Activated CD8-positive, alpha-beta T cell treated with anti-CD3 and anti-CD28 coated beads, Interleukin-2, amount 10 ng/mL, durations not matched to agents 7 days and 5 days (primary cell): Measurements from ENCODE around the gene CCDC116. TPM values are rescaled to one million over a fixed set of nuclear protein-coding genes. Genes with fewer than 3 reads are reported as not detected.
"Not testable (repeated sequence)": the region's sequence is repeated elsewhere in the genome, so short reads cannot be mapped to it uniquely, and the experiment has no call there.

Experiments
- ATAC-seq: fragments of 150-1000 bp; cut with Tn5 transposase; one replicate; pipeline ENCODE4 v1.10.0; 2021; ENCODE audit warnings: moderate library complexity
- CTCF ChIA-PET: fragments of 350-600 bp; sonication (Branson Sonifier 250); formaldehyde crosslinking; loops from one replicate; lab custom pipeline; 2021; ENCODE audit warnings: antibody characterized with exemption; lab: Charles Lee
- POLR2A ChIA-PET: fragments of 350-600 bp; sonication (Branson Sonifier 250); formaldehyde crosslinking; loops from one replicate; lab custom pipeline; 2021; ENCODE audit warnings: antibody characterized with exemption; lab: Charles Lee
- DNase-seq: peaks from one replicate; pipeline ENCODE4 v3.0.0-alpha.2; 2020
- H3K27ac Mint-ChIP-seq: one replicate; pipeline ENCODE4 v1.8.0; 2021; ENCODE audit warnings: mild to moderate bottlenecking, mixed read lengths
- H3K27me3 Mint-ChIP-seq: one replicate; pipeline ENCODE4 v1.8.0; 2021; ENCODE audit warnings: low read depth, mixed read lengths
- H3K36me3 Mint-ChIP-seq: one replicate; pipeline ENCODE4 v1.8.0; 2021; ENCODE audit warnings: low read depth, mixed read lengths
- H3K4me1 Mint-ChIP-seq: one replicate; pipeline ENCODE4 v1.8.0; 2021; ENCODE audit warnings: low read depth, mixed read lengths
- H3K4me3 Mint-ChIP-seq: one replicate; pipeline ENCODE4 v1.8.0; 2021; ENCODE audit warnings: mild to moderate bottlenecking, mixed read lengths
- H3K9me3 Mint-ChIP-seq: one replicate; pipeline ENCODE4 v1.8.0; 2022; ENCODE audit warnings: mixed read lengths; ENCODE audit not compliant: insufficient read depth
- total RNA-seq, 2 experiments: library from RNA; stranded (reverse); gene quantifications; one replicate each; pipeline ENCODE4 v1.2.3, GENCODE V29; 2021

CCDC116 gene
- total RNA-seq, 2 experiments from 2014 or later = 0.66 to 1.6 TPM

DNA sequence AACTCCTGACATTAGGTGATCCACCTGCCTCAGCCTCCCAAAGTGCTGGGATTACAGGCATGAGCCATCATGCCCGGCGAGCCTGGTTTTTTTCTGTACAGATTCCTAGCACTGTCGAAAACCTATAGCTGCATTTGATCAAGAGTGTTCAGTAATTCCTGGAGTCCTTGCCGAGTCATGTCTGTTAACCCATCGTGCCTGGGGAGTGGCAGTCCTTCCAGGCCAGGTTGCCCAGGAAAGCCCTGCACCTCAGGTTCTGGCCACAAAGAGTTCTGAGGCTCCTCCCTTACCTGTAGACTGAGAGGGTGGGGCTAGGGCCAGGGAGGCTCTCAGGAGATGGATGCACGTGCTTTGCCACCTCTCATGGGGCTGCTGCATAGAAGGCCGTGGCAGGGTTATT is 19.7 kb upstream of the CCDC116 start:
- H3K36me3 Mint-ChIP-seq = peaks cover 37% of the 10 kb centered on the region
- no peaks in the 10 kb centered on the region for H3K27me3 Mint-ChIP-seq
- no peak overlapping the region for H3K4me3 Mint-ChIP-seq
- CTCF ChIA-PET = interaction anchor here (1.0 to 2.1 kb wide), 3 partner anchors 16 to 25 kb away, joined by 3 to 7 read pairs (median 3); no protein-coding TSS in a partner anchor
- H3K9me3 Mint-ChIP-seq = no peaks in the 10 kb centered on the region
- POLR2A ChIA-PET = interaction anchor here (2.5 kb wide), 1 partner anchor 16 kb away, joined by 10 read pairs; no protein-coding TSS in a partner anchor
- H3K4me1 Mint-ChIP-seq = peaks cover 7% of the 10 kb centered on the region
- H3K27ac Mint-ChIP-seq = no peak overlapping the region
- ATAC-seq = no peak
- DNase-seq = no peak

DNA sequence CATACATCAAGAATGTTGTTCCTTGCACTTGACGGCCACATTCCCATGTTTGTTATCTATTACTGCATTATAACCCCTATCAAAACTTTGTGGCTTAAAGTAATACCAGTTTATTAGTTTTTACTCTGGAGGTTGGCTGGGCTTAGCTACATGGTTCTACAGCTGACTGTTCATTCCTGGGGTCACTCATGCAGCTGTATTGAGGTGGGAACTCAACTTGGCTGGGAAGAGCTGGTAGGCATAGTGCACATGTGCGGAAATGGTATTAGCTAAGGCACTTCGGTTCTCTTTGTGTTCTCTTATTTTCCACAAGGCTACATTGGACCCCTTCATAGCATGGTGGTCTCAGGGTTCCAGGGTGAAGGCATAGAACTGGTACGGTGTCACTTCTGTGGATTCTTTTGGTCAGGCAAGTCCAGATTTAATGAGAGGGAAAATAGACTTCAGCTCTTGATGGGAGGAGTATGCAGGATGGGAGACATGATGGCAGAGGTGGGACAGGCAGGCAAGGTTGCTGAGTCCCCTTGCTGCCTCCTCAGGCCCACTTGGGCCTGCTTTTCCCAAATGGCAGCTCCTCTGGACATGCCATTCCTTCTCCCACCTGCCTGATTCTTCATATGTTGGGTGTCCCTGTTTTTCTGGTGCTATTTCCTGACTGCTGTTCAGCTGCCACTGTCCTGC is 18.9 kb upstream of the CCDC116 start:
- no peak overlapping the region for H3K27ac Mint-ChIP-seq
- H3K4me3 Mint-ChIP-seq = no peak overlapping the region
- H3K9me3 Mint-ChIP-seq = no peaks in the 10 kb centered on the region
- POLR2A ChIA-PET = no interaction called here
- H3K27me3 Mint-ChIP-seq = no peaks in the 10 kb centered on the region
- CTCF ChIA-PET = interaction anchor here (0.9 to 2.1 kb wide), 5 partner anchors 16 to 45 kb away, joined by 3 to 7 read pairs (median 3); no protein-coding TSS in a partner anchor
- no peak for DNase-seq
- H3K4me1 Mint-ChIP-seq = peaks cover 7% of the 10 kb centered on the region
- no peak for ATAC-seq
- peaks cover 37% of the 10 kb centered on the region for H3K36me3 Mint-ChIP-seq

DNA sequence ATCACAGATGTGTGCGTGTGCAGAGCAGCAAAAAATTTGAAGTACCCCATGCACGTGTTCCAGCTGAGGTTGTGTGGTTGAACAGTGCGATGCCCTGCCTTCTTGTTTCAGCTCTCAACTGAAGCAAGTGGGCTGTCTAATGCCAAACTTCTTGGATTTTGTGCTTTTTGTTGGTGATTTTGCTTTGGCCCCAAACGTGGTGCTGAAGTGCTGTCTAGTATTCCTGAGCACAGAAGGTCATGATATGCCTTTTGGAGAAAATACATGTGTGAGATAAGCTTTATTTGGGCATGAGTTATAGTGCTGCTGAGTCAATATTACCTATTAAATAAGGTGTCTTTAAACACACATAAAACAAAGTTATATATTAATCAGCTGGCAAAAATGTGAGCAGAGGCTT is 16.8 kb upstream of the CCDC116 start:
- DNase-seq = no peak
- CTCF ChIA-PET = interaction anchor here (0.7 to 4.5 kb wide), 3 partner anchors 12 to 30 kb away, joined by 3 to 23 read pairs (median 4); partner anchors contain the start of gene YDJC
- no peak for ATAC-seq
- Mint-ChIP-seq H3K4me1 (peaks cover 9% of the 10 kb centered on the region), H3K9me3 (no peaks in the 10 kb centered on the region), H3K4me3 (no peak overlapping the region), H3K27me3 (no peaks in the 10 kb centered on the region), H3K36me3 (peaks cover 38% of the 10 kb centered on the region), H3K27ac (no peak overlapping the region)
- POLR2A ChIA-PET = interaction anchor here (1.1 kb wide), 1 partner anchor 16 kb away, joined by 3 read pairs; no protein-coding TSS in a partner anchor

DNA sequence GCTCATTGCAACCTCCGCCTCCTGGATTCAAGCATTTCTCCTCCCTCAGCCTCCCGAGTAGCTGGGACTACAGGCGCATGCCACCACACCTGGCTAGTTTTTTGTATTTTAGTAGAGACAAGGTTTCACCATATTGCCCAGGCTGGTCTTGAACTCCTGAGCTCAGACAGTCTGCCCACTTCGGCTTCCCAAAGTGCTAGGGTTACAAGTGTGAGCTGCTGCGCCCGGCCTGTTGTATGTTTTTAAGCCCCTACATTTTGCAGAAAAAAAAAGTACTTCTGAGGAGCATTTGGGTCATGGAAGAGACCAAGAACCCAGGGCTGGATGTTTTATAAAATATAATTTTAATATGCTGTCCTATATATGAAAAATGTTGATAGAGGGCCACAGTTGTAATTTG is 15.2 kb upstream of the CCDC116 start:
- H3K36me3 Mint-ChIP-seq = peaks cover 31% of the 10 kb centered on the region
- H3K9me3 Mint-ChIP-seq, H3K27ac Mint-ChIP-seq, H3K4me1 Mint-ChIP-seq, DNase-seq, H3K4me3 Mint-ChIP-seq, ATAC-seq, POLR2A ChIA-PET, H3K27me3 Mint-ChIP-seq: not testable (repeated sequence)
- CTCF ChIA-PET = interaction anchor here (4.5 kb wide), 1 partner anchor 12 kb away, joined by 23 read pairs; the partner anchor contains the start of gene YDJC

DNA sequence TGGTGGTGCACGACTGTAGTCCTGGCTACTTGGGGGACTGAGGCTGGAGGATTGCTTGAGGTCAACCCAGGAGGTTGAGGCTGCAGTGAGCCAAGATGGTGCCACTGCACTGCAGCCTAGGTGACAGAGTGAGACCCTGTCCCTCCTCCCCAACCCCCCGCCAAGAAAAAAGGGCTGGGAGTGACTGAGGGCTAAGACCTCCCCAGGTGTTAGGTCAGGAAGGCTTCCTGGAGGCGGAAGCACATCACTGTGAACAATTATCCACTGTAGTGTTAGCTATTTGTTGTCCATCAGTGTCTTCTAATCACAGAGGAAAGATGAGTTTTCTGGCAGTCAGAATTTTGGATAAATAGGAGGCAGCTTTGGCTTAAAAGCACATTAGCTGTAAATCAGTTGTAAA is 11.5 kb upstream of the CCDC116 start:
- DNase-seq = no peak
- ATAC-seq = no peak
- Mint-ChIP-seq H3K36me3 (peaks cover 31% of the 10 kb centered on the region), H3K4me3 (no peak overlapping the region), H3K27ac (peak overlapping the region; percentile 39), H3K9me3 (no peaks in the 10 kb centered on the region), H3K4me1 (peaks cover 8% of the 10 kb centered on the region), H3K27me3 (no peaks in the 10 kb centered on the region)
- ChIA-PET POLR2A (no interaction called here), CTCF (no interaction called here)

DNA sequence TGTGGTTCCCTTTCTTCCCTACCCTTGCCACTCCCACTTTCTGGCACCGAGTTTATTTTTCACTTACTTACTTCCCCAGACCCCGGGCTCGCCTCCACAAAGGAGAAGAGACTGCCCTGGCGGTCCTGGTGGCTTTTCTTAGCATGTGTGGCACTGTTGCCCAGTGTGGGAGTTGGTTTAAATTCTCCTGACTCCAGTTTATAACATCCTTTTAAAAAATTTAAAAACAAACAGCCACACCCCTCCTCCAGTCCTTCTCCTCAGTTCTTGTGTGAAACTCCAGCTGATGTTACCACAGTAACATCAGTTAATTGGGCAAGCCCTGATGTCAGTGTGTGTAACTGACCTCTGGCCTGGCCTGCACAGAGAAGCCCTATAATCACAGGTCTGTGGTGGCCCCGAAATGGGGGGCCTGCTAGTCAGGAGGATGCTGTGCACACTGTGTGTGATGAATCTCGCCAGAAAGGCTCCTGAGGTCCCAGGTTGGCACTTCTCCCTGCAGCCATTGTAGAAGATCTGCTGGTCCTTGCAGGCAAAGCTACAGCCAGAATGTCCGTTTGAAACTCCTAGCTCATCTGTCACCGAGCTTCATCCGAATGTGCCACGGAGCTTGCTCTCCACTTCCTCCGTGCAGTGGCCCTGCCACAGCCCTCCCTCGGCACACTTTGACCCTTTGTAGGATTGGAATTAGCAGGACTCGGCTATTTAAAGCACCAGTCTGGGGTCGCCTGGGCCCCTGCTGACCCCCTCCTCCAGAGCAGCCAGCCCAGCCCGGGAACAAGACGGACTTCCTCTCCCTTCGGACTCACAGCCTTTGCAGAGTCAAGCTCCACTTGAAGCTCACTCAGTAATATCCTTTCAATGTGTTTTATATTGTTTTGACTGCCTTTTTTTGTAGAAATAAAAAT is 10.3 kb upstream of the CCDC116 start:
- Mint-ChIP-seq H3K9me3 (no peaks in the 10 kb centered on the region), H3K4me3 (no peak overlapping the region), H3K27me3 (no peaks in the 10 kb centered on the region), H3K4me1 (peaks cover 16% of the 10 kb centered on the region), H3K27ac (peak overlapping the region; percentile 24), H3K36me3 (peaks cover 37% of the 10 kb centered on the region)
- ATAC-seq (no peak), DNase-seq (no peak)
- ChIA-PET POLR2A (no interaction called here), CTCF (interaction anchor here (0.6 to 1.0 kb wide), 2 partner anchors 25 to 749 kb away, joined by 3 to 4 read pairs; no protein-coding TSS in a partner anchor)

DNA sequence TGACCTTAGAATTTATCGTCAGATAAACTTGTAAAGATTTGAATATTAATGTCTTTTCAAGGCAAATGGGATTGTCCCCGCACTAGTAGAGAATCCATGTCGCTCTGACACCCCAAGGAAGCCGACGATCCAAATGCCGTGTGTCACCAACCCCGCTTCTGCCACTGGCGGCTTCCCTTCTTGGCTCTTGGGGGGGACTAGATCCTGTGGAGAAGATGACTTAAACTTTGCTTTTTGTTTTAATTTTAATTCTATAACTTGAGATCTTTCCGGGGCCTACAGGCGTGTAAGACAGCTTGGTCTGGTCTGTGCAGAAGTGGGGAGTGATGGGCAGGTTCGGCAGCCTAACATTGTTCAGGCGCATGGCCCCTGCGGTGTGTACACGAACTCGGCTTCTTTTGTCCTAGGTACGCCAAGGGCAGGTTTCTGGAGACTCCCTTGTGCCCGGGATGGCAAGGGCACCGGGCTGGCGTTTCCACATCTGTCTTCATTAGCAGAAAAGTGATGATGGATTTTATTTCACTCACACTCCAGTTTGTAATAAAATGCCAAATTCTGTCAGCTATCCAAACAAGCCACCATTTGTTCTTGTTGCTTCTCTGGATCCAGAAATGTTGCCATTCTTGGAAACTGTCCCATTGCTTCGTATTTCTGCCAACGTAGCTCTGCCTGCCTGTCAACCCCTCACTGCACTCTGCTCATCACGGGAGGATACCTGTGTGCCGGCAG is 9.5 kb upstream of the CCDC116 start:
- POLR2A ChIA-PET = no interaction called here

DNA sequence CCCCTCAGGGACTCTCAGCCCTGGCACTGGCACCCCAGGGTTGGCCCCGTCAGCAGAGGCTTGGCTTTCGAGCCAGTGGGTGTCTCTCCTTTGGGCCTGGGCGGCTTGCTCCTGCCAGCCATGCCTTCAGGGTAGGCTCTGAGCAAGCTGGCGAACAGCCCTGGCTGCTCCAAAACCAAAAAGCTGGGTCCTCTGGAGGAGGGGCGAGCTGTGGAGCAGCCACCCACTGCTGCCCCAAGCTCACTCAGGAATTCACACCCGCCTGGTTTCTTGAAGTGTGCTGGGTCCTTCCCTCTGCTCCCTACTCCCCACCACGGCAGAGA is 9.0 kb upstream of the CCDC116 start:
- POLR2A ChIA-PET = no interaction called here

More for the DNA sequence above, 9.5 kb upstream of the CCDC116 start:
- peaks cover 42% of the 10 kb centered on the region for H3K36me3 Mint-ChIP-seq
- H3K4me1 Mint-ChIP-seq = peaks cover 23% of the 10 kb centered on the region
- H3K9me3 Mint-ChIP-seq = no peaks in the 10 kb centered on the region
- no peaks in the 10 kb centered on the region for H3K27me3 Mint-ChIP-seq
- H3K27ac Mint-ChIP-seq = no peak overlapping the region
- CTCF ChIA-PET = interaction anchor here (0.8 to 2.0 kb wide), 3 partner anchors 19 to 24 kb away, joined by 3 to 12 read pairs (median 4); partner anchors contain the start of gene SDF2L1
- no peak for ATAC-seq
- no peak for DNase-seq
- no peak overlapping the region for H3K4me3 Mint-ChIP-seq

DNA sequence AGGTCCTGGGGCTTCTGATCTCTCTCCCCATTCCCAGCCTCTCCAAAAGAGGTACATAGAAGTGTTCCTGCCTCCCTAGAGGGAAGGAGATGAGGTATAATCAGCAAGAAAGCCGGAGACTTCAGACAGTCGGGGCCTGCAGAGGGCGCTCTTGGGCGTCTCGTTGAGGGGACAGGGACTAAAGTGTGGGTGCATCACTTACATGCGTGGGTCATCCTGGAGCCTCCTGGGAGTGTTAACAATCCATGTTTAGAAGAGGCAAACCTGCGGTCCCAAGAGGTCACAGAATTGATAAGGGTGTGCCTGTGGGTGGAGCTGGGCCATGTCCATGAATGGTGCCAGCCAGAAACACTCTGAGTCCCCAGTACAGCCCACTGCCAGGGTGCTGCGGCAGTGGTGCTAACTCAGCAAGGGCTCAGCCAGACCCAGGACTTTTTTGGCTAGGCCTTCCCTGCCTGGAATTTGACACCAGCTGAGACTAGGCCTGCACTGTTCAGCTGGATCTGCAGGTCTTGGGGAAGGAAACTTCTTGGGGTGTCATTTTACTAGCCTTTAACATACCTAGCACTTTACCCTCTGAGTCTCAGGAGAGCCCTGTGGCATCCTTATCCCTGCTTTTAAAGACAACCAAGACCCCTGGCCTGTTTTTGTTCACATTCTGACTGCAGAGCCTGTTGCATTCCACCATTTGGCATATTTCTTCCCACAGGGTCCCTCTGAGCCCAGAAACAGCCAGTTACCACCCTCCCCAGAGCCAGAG is 8.3 kb upstream of the CCDC116 start:
- POLR2A ChIA-PET = no interaction called here
- Mint-ChIP-seq H3K4me1 (peaks cover 30% of the 10 kb centered on the region), H3K4me3 (no peak overlapping the region), H3K27me3 (no peaks in the 10 kb centered on the region), H3K36me3 (peaks cover 49% of the 10 kb centered on the region), H3K9me3 (no peaks in the 10 kb centered on the region), H3K27ac (peak overlapping the region; percentile 61)
- no peak for ATAC-seq
- peak; percentile 50 for DNase-seq
- CTCF ChIA-PET = interaction anchor here (0.6 to 2.0 kb wide), 2 partner anchors 18 to 43 kb away, joined by 3 to 12 read pairs; partner anchors contain the start of gene SDF2L1

More for the DNA sequence above, 9.0 kb upstream of the CCDC116 start:
- Mint-ChIP-seq H3K27me3 (no peaks in the 10 kb centered on the region), H3K36me3 (peaks cover 47% of the 10 kb centered on the region), H3K4me3 (no peak overlapping the region), H3K4me1 (peaks cover 28% of the 10 kb centered on the region), H3K9me3 (no peaks in the 10 kb centered on the region), H3K27ac (no peak overlapping the region)
- CTCF ChIA-PET = interaction anchor here (0.8 to 2.0 kb wide), 2 partner anchors 19 to 23 kb away, joined by 3 to 12 read pairs; partner anchors contain the start of gene SDF2L1
- no peak for ATAC-seq
- DNase-seq = no peak

DNA sequence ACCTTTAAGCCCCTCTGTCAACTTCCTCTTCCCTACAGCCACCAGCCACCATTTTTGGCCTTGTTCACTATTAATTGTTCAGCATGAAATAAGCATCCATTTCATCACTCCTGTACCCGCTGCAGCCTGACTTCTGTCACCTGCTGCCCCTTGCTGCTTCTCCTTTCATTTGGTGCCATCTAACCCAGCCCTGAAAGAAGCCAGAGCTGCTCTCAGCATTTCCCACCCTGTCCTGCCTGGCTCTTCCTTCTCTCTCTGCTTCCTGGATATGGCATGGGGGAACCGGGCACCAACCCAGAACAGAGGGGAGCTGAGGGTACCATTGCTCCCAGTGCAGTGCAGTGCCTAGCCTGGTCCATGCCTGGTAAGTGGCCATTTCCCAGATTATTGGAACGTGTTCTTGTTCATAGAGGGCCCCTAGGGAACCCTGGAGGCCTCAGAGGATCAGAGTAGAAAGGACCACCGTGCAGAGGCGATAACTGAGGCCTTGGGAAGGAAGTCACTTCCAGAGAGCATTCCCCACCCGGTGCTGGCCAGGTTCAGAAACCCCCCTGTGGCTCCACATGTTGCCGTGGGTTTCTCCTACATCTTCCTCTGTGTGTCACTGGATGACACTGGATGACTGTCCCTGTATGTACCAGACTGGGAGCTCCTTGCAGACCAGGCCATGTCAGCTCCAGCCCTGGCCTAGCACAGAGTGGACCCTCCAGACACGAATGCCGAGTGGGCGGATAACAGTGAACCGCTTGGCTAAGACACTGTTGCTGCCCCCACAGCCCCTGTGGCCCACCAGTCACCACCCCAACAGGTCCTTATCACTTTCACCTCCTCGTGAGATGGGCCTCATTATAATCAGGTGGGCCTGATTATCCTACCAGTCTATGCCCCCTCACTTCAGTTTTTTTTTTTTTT is 7.4 kb upstream of the CCDC116 start:
- Mint-ChIP-seq H3K4me1 (peaks cover 30% of the 10 kb centered on the region), H3K4me3 (no peak overlapping the region), H3K27ac (peak overlapping the region; percentile 61), H3K27me3 (no peaks in the 10 kb centered on the region), H3K36me3 (peaks cover 47% of the 10 kb centered on the region), H3K9me3 (no peaks in the 10 kb centered on the region)
- ATAC-seq = no peak
- ChIA-PET POLR2A (no interaction called here), CTCF (interaction anchor here (0.6 to 13.1 kb wide), 3 partner anchors 17 to 44 kb away, joined by 3 to 304 read pairs (median 12); partner anchors contain the start of gene SDF2L1)
- DNase-seq = no peak
